ENCODE data around the gene NOX5. TPM values are rescaled to one million over a fixed set of nuclear protein-coding genes. Genes with fewer than 3 reads are reported as not detected.
A peak's percentile ranks its signal among the peaks of the same experiment; 100 is the strongest.

Gene NOX5
- total RNA-seq, 1 experiment from 2014 or later = not detected

GRCh38 chr15:69032703-69033373, 18.3 kb downstream of the NOX5 start:
- DNase-seq = peak; percentile 80
- Histone ChIP-seq H3K27me3 (no peaks in the 10 kb centered on the region), H3K36me3 (no peaks in the 10 kb centered on the region), H3K4me3 (no peak overlapping the region), H3K9me3 (no peaks in the 10 kb centered on the region)

- peak; percentile 62 for DNase-seq
- no peaks in the 10 kb centered on the region for H3K27me3 ChIP-seq
- no peak overlapping the region for H3K4me3 ChIP-seq
- H3K9me3 ChIP-seq = no peaks in the 10 kb centered on the region
- H3K36me3 ChIP-seq = no peaks in the 10 kb centered on the region
These were observed 19.9 kb downstream of the NOX5 start for GRCh38 chr15:69034352-69034751.

GRCh38 chr15:69035205-69035917, 20.9 kb downstream of the NOX5 start:
- Histone ChIP-seq H3K4me3 (no peak overlapping the region), H3K9me3 (no peaks in the 10 kb centered on the region), H3K36me3 (no peaks in the 10 kb centered on the region), H3K27me3 (no peaks in the 10 kb centered on the region)
- no peak for DNase-seq

- H3K4me3 ChIP-seq = no peak overlapping the region
- H3K9me3 ChIP-seq = no peaks in the 10 kb centered on the region
- H3K27me3 ChIP-seq = no peaks in the 10 kb centered on the region
- H3K36me3 ChIP-seq = no peaks in the 10 kb centered on the region
- no peak for DNase-seq
These were observed 21.4 kb downstream of the NOX5 start for GRCh38 chr15:69035918-69036258.

- Histone ChIP-seq H3K4me3 (no peak overlapping the region), H3K27me3 (no peaks in the 10 kb centered on the region), H3K9me3 (no peaks in the 10 kb centered on the region), H3K36me3 (no peaks in the 10 kb centered on the region)
- no peak for DNase-seq
These were observed 22.3 kb downstream of the NOX5 start for GRCh38 chr15:69036826-69037225.

GRCh38 chr15:69037482-69037881, 23.0 kb downstream of the NOX5 start:
- Histone ChIP-seq H3K4me3 (no peak overlapping the region), H3K9me3 (no peaks in the 10 kb centered on the region), H3K36me3 (no peaks in the 10 kb centered on the region), H3K27me3 (no peaks in the 10 kb centered on the region)
- no peak for DNase-seq

- H3K9me3 ChIP-seq = no peaks in the 10 kb centered on the region
- no peak for DNase-seq
- no peaks in the 10 kb centered on the region for H3K36me3 ChIP-seq
- no peak overlapping the region for H3K4me3 ChIP-seq
- no peaks in the 10 kb centered on the region for H3K27me3 ChIP-seq
These were observed 23.5 kb downstream of the NOX5 start for GRCh38 chr15:69037977-69038376.

- DNase-seq = no peak
- no peak overlapping the region for H3K4me3 ChIP-seq
- no peaks in the 10 kb centered on the region for H3K27me3 ChIP-seq
- H3K9me3 ChIP-seq = no peaks in the 10 kb centered on the region
- no peaks in the 10 kb centered on the region for H3K36me3 ChIP-seq
These were observed 24.0 kb downstream of the NOX5 start for GRCh38 chr15:69038508-69038907.

GRCh38 chr15:69039516-69040225, 25.2 kb downstream of the NOX5 start:
- no peak for DNase-seq
- Histone ChIP-seq H3K9me3 (no peaks in the 10 kb centered on the region), H3K4me3 (no peak overlapping the region), H3K36me3 (no peaks in the 10 kb centered on the region), H3K27me3 (no peaks in the 10 kb centered on the region)

GRCh38 chr15:69042531-69042930, 28.0 kb downstream of the NOX5 start:
- no peak for DNase-seq
- Histone ChIP-seq H3K4me3 (no peak overlapping the region), H3K9me3 (no peaks in the 10 kb centered on the region), H3K36me3 (no peaks in the 10 kb centered on the region), H3K27me3 (no peaks in the 10 kb centered on the region)

GRCh38 chr15:69045802-69046201, 31.3 kb downstream of the NOX5 start:
- H3K27me3 ChIP-seq = no peaks in the 10 kb centered on the region
- H3K36me3 ChIP-seq = no peaks in the 10 kb centered on the region
- no peak overlapping the region for H3K4me3 ChIP-seq
- no peaks in the 10 kb centered on the region for H3K9me3 ChIP-seq
- DNase-seq = no peak

- Histone ChIP-seq H3K36me3 (no peaks in the 10 kb centered on the region), H3K27me3 (no peaks in the 10 kb centered on the region), H3K4me3 (no peak overlapping the region), H3K9me3 (no peaks in the 10 kb centered on the region)
- DNase-seq = no peak
These were observed 32.3 kb downstream of the NOX5 start for GRCh38 chr15:69046781-69047180.

GRCh38 chr15:69049976-69050375, 35.5 kb downstream of the NOX5 start:
- no peaks in the 10 kb centered on the region for H3K36me3 ChIP-seq
- H3K4me3 ChIP-seq = no peak overlapping the region
- peaks cover 2% of the 10 kb centered on the region; the same call in 1 of the 2 replicates for H3K27me3 ChIP-seq
- DNase-seq = no peak
- H3K9me3 ChIP-seq = no peaks in the 10 kb centered on the region

- peaks cover 2% of the 10 kb centered on the region; the same call in 1 of the 2 replicates for H3K27me3 ChIP-seq
- no peak overlapping the region for H3K4me3 ChIP-seq
- no peaks in the 10 kb centered on the region for H3K36me3 ChIP-seq
- H3K9me3 ChIP-seq = no peaks in the 10 kb centered on the region
- no peak for DNase-seq
These were observed 40.8 kb downstream of the NOX5 start for GRCh38 chr15:69055251-69055650.

GRCh38 chr15:69056365-69056764, 41.9 kb downstream of the NOX5 start:
- Histone ChIP-seq H3K27me3 (peaks cover 2% of the 10 kb centered on the region; the same call in 1 of the 2 replicates), H3K4me3 (no peak overlapping the region), H3K9me3 (no peaks in the 10 kb centered on the region), H3K36me3 (no peaks in the 10 kb centered on the region)
- DNase-seq = no peak

GRCh38 chr15:69058830-69059556, 44.5 kb downstream of the NOX5 start:
- Histone ChIP-seq H3K9me3 (no peaks in the 10 kb centered on the region), H3K4me3 (no peak overlapping the region), H3K36me3 (no peaks in the 10 kb centered on the region), H3K27me3 (no peaks in the 10 kb centered on the region)
- DNase-seq = peak; percentile 73

GRCh38 chr15:69059557-69059943, 45.1 kb downstream of the NOX5 start:
- Histone ChIP-seq H3K27me3 (no peaks in the 10 kb centered on the region), H3K4me3 (no peak overlapping the region), H3K9me3 (no peaks in the 10 kb centered on the region), H3K36me3 (no peaks in the 10 kb centered on the region)
- no peak for DNase-seq
